BE2C (cell line): Measurements from ENCODE around the gene RNF113B.
A peak's percentile ranks its signal among the peaks of the same experiment; 100 is the strongest.

Source experiments
- DNase-seq: peaks from one replicate; pipeline ENCODE4 v3.0.0-alpha.2; 2020
- H3K27me3 ChIP-seq: fragments of 250-450 bp; sonication (Bioruptor Pico); 2 replicates; pipeline ENCODE4 v1.5.1; 2020; ENCODE audit warnings: mild to moderate bottlenecking
- H3K36me3 ChIP-seq: fragments of 250-450 bp; sonication (Bioruptor Pico); 2 replicates; pipeline ENCODE4 v1.5.1; 2020; ENCODE audit warnings: mild to moderate bottlenecking
- H3K4me1 ChIP-seq: fragments of 250-450 bp; sonication (Bioruptor Pico); 2 replicates; pipeline ENCODE4 v1.5.1; 2020
- H3K4me3 ChIP-seq: 2 replicates; pipeline ENCODE4 v1.5.1; 2011; ENCODE audit warnings: low read depth, low read length
- H3K9me3 ChIP-seq: fragments of 250-450 bp; sonication (Bioruptor Pico); 2 replicates; pipeline ENCODE4 v1.5.1; 2020
- TF ChIP-seq, protein P1 (sequence below): IDR thresholded peaks from 2 replicates; pipeline ENCODE4 v1.5.1; 2012; ENCODE audit warnings: mild to moderate bottlenecking, low read depth, low read length

The RNF113B gene

DNA sequence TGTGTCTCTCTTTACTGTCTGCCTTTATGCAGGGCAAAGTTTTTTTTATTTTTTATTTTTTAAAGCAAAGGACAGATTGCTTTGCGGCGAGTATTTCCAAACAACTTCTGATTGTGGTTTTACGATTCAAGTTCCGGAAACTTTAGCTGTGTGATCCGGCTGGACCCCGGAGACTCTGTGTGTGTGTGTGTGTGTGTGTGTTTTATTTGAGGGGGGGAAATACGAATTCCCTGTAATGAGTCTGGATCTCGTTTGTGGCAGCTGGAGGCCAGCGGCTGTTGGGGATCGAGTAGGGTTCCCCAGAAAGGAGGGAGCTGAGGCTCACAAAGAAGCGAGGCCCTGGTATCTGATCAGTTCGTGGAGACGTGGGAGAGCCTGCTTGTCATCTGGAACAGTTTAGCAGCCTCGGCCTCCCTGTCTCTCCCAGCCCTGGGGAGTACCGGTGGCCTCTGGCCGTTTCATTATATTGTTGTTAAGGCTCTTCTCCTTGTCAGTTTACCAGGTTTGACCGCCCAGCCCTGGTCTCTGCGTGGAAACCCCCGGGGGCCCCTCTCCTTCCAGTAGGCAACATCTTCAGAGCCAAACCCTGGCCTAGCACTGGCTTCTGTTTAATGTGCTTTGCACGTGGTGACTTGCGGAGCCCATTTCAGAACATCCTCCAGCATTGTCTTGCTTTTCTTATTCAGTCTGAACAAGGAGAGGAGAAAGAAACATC lies 32.9 kb downstream of the RNF113B start:
- Histone ChIP-seq H3K9me3 (no peaks in the 10 kb centered on the region), H3K4me3 (peak overlapping the region; percentile 82), H3K27me3 (no peaks in the 10 kb centered on the region; the same call in 1 of the 2 replicates), H3K4me1 (peaks cover 4% of the 10 kb centered on the region; the same call in 1 of the 2 replicates), H3K36me3 (no peaks in the 10 kb centered on the region)
- TF ChIP-seq, protein P1, sequence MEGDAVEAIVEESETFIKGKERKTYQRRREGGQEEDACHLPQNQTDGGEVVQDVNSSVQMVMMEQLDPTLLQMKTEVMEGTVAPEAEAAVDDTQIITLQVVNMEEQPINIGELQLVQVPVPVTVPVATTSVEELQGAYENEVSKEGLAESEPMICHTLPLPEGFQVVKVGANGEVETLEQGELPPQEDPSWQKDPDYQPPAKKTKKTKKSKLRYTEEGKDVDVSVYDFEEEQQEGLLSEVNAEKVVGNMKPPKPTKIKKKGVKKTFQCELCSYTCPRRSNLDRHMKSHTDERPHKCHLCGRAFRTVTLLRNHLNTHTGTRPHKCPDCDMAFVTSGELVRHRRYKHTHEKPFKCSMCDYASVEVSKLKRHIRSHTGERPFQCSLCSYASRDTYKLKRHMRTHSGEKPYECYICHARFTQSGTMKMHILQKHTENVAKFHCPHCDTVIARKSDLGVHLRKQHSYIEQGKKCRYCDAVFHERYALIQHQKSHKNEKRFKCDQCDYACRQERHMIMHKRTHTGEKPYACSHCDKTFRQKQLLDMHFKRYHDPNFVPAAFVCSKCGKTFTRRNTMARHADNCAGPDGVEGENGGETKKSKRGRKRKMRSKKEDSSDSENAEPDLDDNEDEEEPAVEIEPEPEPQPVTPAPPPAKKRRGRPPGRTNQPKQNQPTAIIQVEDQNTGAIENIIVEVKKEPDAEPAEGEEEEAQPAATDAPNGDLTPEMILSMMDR = no peak
- peak; percentile 67 for DNase-seq

DNA sequence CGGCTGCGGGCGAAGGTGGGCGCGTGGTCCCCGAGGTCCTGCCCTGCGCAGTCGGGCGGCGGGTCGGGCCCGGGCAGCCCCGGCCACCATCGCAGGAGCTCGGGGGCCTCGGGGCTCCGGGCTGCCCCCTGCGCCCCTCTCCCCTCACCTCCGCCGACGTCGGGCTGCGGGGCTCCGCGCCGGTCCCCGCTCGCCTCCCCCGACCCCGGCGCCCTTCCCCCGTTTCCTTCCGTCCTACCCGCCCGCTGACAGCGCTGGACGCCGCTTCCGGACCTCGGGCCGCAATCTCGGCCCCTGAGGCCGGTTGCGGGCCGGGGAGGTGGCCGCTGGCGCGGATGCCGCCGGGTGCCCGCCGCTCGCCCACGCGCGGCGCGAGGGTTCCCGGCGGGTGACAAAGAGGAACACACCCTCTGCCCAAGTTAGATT lies 33.5 kb downstream of the RNF113B start:
- H3K9me3 ChIP-seq = no peaks in the 10 kb centered on the region
- no peaks in the 10 kb centered on the region; the same call in 1 of the 2 replicates for H3K27me3 ChIP-seq
- peak overlapping the region; percentile 82 for H3K4me3 ChIP-seq
- H3K36me3 ChIP-seq = no peaks in the 10 kb centered on the region
- peaks cover 4% of the 10 kb centered on the region; the same call in 1 of the 2 replicates for H3K4me1 ChIP-seq
- TF ChIP-seq, protein P1 = no peak
- no peak for DNase-seq

DNA sequence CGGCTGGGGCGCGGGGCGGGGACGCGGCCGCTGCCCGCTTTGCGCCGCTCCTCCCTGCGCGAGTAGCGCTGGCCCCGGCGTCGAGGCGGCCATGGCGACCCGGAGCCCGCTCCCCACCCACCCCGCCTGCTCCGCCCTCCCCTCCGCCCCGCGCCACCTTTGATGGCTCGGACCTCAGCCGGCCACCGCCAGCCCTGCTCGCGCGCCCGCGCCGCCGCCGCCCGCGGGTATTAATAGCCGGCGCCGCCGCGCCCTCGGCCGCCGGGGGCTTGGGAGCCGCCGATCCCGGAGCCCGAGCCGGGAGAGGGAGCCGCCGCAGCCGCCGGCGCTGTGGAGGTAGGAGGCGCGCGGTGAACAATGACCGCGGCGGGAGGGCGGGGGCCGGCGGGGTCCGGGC lies 33.9 kb downstream of the RNF113B start:
- no peak for DNase-seq
- Histone ChIP-seq H3K4me1 (peaks cover 4% of the 10 kb centered on the region; the same call in 1 of the 2 replicates), H3K36me3 (no peaks in the 10 kb centered on the region), H3K27me3 (no peaks in the 10 kb centered on the region; the same call in 1 of the 2 replicates), H3K4me3 (peak overlapping the region; percentile 82), H3K9me3 (no peaks in the 10 kb centered on the region)
- TF ChIP-seq, protein P1 = no peak

DNA sequence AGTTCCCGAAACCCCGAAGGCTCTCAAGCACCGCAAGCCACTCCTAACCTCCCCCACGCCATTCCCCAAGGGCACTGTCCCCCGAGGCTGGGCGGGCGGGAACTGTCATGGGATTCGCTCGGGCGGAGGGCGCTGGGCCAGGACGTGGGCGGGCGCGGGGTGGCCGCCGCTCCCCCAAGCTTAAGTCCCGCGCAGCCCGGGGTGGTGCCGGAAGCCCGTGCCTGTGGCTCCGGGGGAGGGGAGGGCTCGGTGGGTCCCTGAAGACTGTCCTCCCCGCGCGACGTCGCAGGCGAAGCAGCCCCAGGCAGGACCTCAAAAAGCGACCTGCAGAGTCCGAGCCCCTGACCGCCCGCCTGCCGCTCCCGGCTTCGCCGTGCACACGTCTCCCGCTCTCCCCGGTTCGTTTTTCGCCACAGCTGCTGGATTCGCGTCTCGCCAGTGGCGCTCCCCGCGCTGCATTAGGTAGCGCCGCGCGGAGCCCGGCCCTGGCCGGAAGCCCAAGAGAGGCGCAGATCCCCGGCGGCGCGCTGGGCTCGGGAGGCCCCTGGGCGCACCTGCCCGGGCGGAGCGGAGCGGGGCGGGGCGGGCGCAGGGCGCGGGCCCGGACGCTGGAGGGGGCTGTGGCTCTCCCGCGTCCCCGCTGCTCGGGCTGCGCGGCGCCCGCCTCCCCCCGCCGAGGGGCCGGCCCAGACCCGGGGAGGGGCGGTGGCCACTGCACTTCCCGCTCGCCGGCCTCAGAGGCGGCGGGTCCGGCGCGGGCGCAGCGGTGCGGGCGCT lies 34.5 kb downstream of the RNF113B start, which contains the start of gene FARP1:
Gene FARP1, plus strand, starts transcription at position 715 of the 777 bp plus-strand sequence. CDS start 70,149 bp downstream, outside the sequence.
- peaks cover 4% of the 10 kb centered on the region; the same call in 1 of the 2 replicates for H3K4me1 ChIP-seq
- H3K9me3 ChIP-seq = no peaks in the 10 kb centered on the region
- H3K4me3 ChIP-seq = peak within 1 kb of the TSS; percentile 82
- no peaks in the 10 kb centered on the region; the same call in 1 of the 2 replicates for H3K27me3 ChIP-seq
- H3K36me3 ChIP-seq = no peaks in the 10 kb centered on the region
- DNase-seq = peak; percentile 90
- TF ChIP-seq, protein P1 = no peak; the same call in 1 of the 2 replicates

DNA sequence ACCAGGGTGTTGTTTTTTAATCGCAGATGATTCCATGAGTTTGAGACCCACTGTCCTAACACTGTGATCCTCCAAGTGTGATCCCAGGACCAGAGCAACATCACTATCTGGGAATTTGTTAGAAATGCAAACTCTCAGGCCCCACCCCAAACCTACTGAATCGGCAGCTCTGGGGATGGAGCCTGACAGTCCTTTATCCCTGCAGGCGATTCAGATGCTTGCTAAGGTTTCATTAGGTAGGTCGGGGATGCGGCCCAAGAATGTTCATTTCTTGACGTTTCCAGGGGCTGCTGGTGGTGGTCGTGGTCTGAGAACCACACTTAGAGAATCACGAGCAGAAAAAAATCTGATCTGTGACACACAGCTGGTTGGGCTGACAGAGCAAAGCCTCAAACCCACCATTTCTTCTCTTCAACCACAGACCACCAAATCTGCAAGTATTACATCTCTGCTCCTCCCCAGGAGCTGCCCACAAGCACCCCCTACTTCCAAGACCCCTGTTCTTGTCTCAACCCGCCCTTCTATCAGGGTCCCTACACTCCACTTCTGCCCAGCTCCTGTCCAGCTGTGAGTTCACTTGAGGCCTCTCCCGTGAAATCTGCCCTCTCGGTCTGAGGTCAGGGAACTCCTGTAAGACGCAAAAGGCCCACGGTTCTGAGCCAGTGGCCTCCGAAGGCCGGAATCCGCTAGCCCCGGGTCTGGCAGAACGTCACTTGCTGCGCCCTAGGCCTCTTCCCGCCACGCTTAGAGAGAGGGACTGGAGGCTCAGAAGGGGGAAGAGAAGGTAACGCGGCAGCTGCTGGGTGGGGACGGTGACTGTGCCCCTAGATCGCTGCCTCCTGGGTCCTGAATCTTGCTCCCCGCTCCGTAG lies 35.3 kb downstream of the RNF113B start:
- TF ChIP-seq, protein P1 = no peak
- no peaks in the 10 kb centered on the region; the same call in 1 of the 2 replicates for H3K27me3 ChIP-seq
- H3K36me3 ChIP-seq = no peaks in the 10 kb centered on the region
- peaks cover under 1% of the 10 kb centered on the region; the same call in 1 of the 2 replicates for H3K4me1 ChIP-seq
- no peak overlapping the region; the same call in 1 of the 2 replicates for H3K4me3 ChIP-seq
- no peaks in the 10 kb centered on the region for H3K9me3 ChIP-seq
- peak; percentile 18 for DNase-seq
